Activated B cell treated with CpG ODN at 0.5 μM for 24 hours (primary cell): ENCODE results near the gene DRC1. TPM values are rescaled to one million over a fixed set of nuclear protein-coding genes. Genes with fewer than 3 reads are reported as not detected.

ENCODE experiments used
- ATAC-seq: fragments of 200-7000 bp; cut with Tn5 transposase; one replicate; pipeline ENCODE4 v1.10.0; 2021; ENCODE audit warnings: low read depth, mild to moderate bottlenecking, moderate library complexity
- CTCF ChIA-PET: fragments of 350-600 bp; sonication (Branson Sonifier 250); formaldehyde crosslinking; loops from one replicate; lab custom pipeline; 2021; ENCODE audit warnings: antibody characterized with exemption; lab: Charles Lee
- POLR2A ChIA-PET: fragments of 350-600 bp; sonication (Branson Sonifier 250); formaldehyde crosslinking; loops from one replicate; lab custom pipeline; 2021; ENCODE audit warnings: antibody characterized with exemption; lab: Charles Lee
- DNase-seq: peaks from one replicate; pipeline ENCODE4 v3.0.0; 2022
- H3K27ac Mint-ChIP-seq: one replicate; pipeline ENCODE4 v1.8.0; 2020; ENCODE audit warnings: mixed read lengths
- H3K27me3 Mint-ChIP-seq: one replicate; pipeline ENCODE4 v1.8.0; 2021; ENCODE audit warnings: mixed read lengths
- H3K36me3 Mint-ChIP-seq: one replicate; pipeline ENCODE4 v1.8.0; 2021; ENCODE audit warnings: low read depth, mixed read lengths
- H3K4me1 Mint-ChIP-seq: one replicate; pipeline ENCODE4 v1.8.0; 2021; ENCODE audit warnings: mixed read lengths
- H3K4me3 Mint-ChIP-seq: one replicate; pipeline ENCODE4 v1.8.0; 2020; ENCODE audit warnings: mild to moderate bottlenecking, mixed read lengths
- H3K9me3 Mint-ChIP-seq: one replicate; pipeline ENCODE4 v1.8.0; 2020; ENCODE audit warnings: mixed read lengths
- intact Hi-C: fragments of 100-400 bp; cut with micrococcal nuclease; formaldehyde crosslinking; loops from one replicate; pipeline ENCODE4 v1.15.1; 2024
- total RNA-seq: library from RNA; stranded (reverse); gene quantifications from 2 replicates; pipeline ENCODE4 v1.2.3, GENCODE V29; 2022
- TF ChIP-seq, protein P1 (sequence below): fragments of 200-600 bp; IDR thresholded peaks from one replicate; pipeline ENCODE4 v1.8.0; 2022; ENCODE audit warnings: antibody characterized with exemption, mild to moderate bottlenecking

DRC1 gene
- total RNA-seq, 1 donor from 2014 or later, result not detected

GRCh38 chr2:26455037-26455669 is 53.4 kb downstream of the DRC1 start:
- H3K27me3 Mint-ChIP-seq, result peaks cover 4% of the 10 kb centered on the region
- H3K27ac Mint-ChIP-seq, result no peak overlapping the region
- intact Hi-C loops, result no loop called here

GRCh38 chr2:26455670-26456439 is 54.1 kb downstream of the DRC1 start:
- Mint-ChIP-seq H3K27ac (no peak overlapping the region), H3K27me3 (peaks cover under 1% of the 10 kb centered on the region), H3K9me3 (peaks cover 4% of the 10 kb centered on the region), H3K4me1 (no peaks in the 10 kb centered on the region), H3K4me3 (no peak overlapping the region), H3K36me3 (no peaks in the 10 kb centered on the region)
- DNase-seq (no peak), ATAC-seq (no peak)
- ChIA-PET POLR2A (no interaction called here), CTCF (no interaction called here)
- intact Hi-C loops, result no loop called here
- TF ChIP-seq, protein P1, sequence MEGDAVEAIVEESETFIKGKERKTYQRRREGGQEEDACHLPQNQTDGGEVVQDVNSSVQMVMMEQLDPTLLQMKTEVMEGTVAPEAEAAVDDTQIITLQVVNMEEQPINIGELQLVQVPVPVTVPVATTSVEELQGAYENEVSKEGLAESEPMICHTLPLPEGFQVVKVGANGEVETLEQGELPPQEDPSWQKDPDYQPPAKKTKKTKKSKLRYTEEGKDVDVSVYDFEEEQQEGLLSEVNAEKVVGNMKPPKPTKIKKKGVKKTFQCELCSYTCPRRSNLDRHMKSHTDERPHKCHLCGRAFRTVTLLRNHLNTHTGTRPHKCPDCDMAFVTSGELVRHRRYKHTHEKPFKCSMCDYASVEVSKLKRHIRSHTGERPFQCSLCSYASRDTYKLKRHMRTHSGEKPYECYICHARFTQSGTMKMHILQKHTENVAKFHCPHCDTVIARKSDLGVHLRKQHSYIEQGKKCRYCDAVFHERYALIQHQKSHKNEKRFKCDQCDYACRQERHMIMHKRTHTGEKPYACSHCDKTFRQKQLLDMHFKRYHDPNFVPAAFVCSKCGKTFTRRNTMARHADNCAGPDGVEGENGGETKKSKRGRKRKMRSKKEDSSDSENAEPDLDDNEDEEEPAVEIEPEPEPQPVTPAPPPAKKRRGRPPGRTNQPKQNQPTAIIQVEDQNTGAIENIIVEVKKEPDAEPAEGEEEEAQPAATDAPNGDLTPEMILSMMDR, result no peak

More at GRCh38 chr2:26455037-26455669, 53.4 kb downstream of the DRC1 start:
- H3K4me3 Mint-ChIP-seq, result no peak overlapping the region
- no peaks in the 10 kb centered on the region for H3K36me3 Mint-ChIP-seq
- ChIA-PET CTCF (no interaction called here), POLR2A (no interaction called here)
- TF ChIP-seq, protein P1, result no peak
- DNase-seq, result no peak
- peaks cover 4% of the 10 kb centered on the region for H3K9me3 Mint-ChIP-seq
- no peaks in the 10 kb centered on the region for H3K4me1 Mint-ChIP-seq
- no peak for ATAC-seq

DNA sequence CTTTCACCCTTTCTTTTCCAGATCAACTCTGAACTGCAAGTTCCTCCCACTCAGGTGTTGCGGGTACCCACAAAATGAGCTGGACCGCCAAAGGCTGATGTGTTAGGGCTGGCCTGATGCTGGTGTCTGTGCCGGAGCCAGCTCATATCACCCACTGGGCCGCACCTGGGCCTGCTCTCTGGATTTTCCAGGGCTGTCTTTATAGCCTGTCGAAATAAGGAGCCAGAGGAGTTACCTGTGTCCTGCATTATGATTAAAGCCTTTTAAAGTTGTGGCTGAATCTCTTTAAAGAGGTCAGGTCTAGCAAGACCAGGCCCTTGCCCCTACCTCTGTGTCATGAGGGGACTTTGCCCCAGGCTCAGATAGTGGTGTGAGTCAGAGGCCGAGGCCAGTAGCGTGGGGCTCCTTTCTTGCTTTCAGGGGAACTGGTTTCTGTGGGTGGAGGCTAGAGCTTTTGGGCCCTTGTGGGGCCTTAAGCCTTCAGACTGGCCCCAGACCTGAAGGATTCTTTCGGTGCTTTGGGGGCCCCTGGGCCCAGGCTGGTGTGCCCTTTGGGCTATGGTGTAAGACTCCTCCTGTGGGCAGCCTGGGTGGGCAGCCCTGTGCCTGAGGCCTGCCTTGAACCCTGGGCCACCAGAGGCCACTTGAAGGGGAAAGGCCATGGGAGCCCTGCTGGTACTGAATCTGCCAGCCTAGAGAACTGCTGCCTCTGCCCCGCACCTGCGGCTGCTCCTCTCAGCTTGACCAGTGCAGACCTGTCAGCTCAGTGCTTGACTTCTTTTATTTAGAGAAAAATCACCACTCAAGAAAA is 54.9 kb downstream of the DRC1 start:
- CTCF ChIA-PET, result no interaction called here
- H3K36me3 Mint-ChIP-seq, result no peaks in the 10 kb centered on the region
- TF ChIP-seq, protein P1, result no peak
- no peaks in the 10 kb centered on the region for H3K4me1 Mint-ChIP-seq
- no peaks in the 10 kb centered on the region for H3K27me3 Mint-ChIP-seq
- intact Hi-C loops, result no loop called here
- POLR2A ChIA-PET, result no interaction called here
- DNase-seq (no peak), ATAC-seq (no peak)
- peaks cover under 1% of the 10 kb centered on the region for H3K9me3 Mint-ChIP-seq
- no peak overlapping the region for H3K27ac Mint-ChIP-seq
- H3K4me3 Mint-ChIP-seq, result no peak overlapping the region

DNA sequence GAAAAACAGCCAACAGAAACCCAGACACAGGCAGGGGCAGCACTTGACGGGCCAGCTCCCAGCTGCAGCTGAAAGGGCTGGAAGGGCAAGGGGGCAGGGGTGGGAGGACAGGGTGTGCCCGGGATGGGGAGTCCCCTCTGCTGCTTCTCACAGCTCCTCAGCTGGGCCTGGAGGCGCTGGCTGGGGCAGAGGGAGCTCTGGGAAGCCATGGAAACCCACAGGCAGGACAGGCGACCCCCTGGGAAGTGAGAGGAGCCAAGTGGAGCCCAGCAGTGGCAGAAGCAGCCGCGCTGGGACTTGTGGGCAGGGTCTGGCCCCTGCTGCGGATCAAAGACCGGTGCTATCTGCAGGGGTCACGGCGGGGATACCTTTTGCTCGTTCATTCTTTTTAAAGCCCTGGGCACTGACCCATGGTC is 55.5 kb downstream of the DRC1 start:
- Mint-ChIP-seq H3K9me3 (no peaks in the 10 kb centered on the region), H3K27ac (no peak overlapping the region), H3K36me3 (no peaks in the 10 kb centered on the region), H3K4me3 (no peak overlapping the region), H3K4me1 (no peaks in the 10 kb centered on the region), H3K27me3 (no peaks in the 10 kb centered on the region)
- POLR2A ChIA-PET, result no interaction called here
- no peak for ATAC-seq
- intact Hi-C loops, result no loop called here
- TF ChIP-seq, protein P1, result no peak
- no peak for DNase-seq
- CTCF ChIA-PET, result no interaction called here
